NCI-H226 (cell line): Measurements from ENCODE around the gene KRTAP4-6.
"Not testable (repeated sequence)": the region's sequence is repeated elsewhere in the genome, so short reads cannot be mapped to it uniquely, and the experiment has no call there.

ENCODE experiments used
- DNase-seq: peaks from one replicate; pipeline ENCODE4 v3.0.0-alpha.2; 2015

The KRTAP4-6 gene

DNA sequence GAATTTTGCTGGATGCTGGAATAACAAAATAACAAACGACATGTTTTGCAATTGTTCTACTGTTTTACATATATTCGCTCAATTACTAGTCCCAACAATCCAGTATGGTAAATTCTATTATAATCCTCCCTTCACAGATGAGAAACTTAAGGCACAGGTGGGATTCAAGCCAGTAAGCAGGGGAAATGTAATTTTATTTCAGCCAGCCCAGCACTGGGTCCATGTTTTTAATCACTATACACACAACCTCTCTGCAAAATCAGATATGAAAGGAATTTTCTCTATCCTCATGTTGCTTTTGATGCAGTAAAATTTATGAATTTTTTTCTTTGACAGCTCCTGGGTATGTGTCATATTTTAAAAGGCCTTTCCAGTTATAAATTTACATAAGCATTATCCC is 4.9 kb upstream of the KRTAP4-6 start:
- no peak for DNase-seq

DNA sequence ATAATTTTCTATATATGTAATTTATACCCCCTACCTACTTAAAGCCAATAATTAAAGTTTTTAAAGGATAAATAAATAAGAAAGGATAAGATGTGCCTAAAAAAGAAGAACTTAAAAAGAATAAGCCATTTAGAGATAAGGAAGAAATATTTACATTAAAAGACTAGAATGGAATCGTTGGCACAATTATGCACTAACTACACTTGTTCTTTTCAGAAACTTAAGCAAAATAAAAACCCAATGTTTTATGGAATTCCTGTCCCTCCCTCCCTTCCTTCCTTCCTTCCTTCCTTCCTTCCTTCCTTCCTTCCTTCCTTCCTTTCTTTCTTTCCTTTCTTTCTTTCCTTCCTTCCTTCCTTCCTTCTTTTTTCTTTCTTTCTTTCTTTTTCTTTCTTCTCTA is 4.5 kb upstream of the KRTAP4-6 start:
- no peak for DNase-seq

DNA sequence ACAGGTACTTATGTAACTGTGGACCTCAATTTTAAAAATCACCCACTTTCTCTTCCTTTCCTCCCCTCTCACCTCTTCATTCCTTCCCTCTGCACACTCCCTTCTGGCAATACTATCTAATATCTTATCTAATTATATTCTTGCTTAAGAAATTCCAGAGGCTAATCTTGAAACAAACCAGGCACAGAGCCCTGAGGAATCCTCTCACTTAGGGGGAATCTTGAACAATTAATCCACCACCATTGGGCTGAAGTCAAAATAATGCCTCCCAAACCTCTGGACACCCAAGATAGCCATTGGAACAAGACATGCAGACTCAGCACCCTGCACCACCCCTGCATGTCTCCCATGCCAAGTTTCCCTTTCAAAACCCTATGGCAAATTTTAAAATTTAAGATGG is 1.0 kb upstream of the KRTAP4-6 start:
- peak; percentile 52 for DNase-seq

DNA sequence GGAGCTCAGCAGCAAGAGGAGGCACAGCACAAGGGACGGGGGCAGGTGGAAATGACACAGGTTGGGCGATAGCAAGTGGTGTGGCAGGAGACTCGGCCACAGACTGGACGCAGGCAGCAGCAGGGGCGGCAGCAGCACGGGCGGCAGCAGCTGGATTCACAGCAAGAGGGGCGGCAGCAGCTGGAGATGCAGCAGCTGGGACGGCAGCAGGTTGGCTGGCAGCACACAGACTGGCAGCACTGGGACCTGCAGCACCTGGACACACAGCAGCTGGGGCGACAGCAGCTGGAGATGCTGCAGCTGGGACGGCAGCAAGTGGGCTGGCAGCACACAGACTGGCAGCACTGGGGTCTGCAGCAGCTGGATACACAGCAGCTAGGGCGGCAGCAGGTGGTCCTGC is 479 bp downstream of the KRTAP4-6 start:
- not testable (repeated sequence) for DNase-seq

DNA sequence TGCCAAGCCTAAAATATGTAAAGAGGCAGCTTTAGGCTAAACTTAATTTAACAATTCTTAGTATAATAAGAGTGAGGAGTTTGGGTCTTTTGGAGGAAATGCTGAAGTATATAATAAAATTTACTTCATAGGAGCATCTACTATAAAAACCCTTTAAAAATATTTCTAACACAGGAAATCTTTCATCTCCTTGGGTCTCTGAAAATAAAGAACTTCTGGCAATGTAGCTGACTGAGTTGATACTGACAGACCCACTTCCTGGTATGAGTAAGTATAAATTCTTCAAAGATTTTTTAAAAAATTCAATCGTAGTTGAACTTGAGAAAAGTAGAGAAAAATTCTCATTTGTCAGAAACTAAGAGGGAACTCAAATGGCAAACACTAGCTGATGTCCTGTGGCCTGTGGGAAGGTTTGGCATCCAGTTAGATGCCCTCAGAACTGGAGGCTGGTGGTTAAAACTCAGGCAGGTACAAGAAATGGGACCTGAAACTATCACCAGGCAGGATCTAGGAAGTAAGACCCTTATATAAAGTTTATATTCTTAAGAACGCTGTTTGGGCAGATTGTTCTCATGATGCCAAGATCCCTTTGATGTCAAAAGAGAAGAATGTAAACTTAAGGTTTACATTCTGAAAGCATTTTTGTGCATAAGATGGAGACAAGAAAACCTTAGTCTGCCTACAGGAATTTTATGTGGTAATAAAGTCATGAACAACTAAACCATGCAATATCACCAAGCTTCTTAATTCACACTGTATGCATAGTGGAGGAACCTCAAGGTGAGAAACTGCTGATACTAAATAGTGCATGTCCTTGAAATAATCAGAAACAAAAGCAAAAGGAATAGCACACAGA is 6.2 kb downstream of the KRTAP4-6 start:
- no peak for DNase-seq

DNA sequence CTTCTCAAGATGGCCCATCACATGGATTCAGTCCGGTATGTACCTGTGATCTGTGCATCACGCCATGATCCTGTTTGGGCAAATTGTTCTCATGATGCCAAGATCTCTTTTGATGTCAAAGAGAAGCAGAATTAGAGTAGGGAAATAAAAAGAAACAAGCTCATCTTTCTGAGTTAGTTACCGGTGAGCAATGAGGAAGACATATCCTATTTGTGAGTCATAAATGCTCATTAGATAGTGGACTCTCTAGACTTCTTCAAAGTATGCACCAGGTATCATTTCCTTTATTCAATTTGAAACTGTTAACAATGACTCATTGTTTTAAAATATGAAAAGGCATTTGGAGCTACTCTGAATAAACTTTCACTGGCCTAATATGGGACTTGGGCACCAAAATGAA is 8.4 kb downstream of the KRTAP4-6 start:
- DNase-seq: peak; percentile 88

DNA sequence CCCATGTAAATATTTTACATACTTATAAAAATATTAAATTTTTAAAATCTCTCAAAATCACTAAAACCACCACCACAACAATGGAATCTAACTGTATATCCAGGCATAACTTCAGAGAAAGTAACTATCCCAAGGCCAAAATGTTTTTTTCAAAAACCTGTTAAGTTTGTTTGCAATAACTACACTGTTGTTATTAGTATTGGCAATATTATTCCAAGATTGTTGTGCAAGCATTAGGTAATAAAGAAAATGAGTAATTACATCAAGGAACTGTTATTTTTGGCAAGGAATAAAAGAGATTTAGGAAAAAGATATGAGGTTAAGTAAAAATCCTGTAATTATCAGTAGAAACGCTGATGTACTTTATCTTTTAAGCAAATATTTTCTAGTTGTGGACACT is 13.0 kb downstream of the KRTAP4-6 start:
- no peak for DNase-seq

DNA sequence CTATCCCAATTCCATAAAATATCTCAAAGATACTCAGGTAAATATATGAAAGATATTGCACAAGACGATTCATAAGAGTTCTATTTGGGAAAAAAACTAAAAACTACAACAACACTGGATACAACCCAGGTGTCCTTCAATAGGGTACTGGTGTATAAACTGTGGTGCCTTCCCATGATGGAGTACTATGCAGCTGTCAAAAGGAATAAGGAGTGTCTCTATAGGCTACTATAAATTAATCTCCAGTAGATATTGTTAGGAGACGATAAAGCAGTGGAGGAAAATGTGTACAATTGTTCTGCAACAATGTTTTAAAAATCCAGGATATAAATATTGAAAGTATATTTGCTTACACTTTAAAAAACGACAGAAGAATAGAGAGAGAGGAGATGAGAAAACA is 13.9 kb downstream of the KRTAP4-6 start:
- DNase-seq: no peak

DNA sequence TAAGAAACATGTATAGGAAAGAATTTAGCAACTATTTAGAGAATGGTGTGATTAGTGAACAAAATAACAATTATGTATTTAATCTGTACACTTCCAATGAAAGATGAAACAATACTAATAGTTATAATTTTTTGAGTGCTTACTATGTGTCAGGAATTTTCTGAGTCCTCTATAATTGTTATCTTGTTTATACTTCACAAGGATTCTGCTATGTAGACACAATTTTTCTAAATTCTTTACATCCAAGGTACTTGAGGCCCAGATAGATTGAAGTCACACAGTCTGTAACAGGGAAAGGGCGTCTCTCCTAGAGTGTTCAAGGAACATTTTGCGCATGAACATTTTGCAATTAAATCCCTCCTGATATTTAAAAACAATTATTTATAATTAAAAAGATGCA is 15.3 kb downstream of the KRTAP4-6 start:
- DNase-seq: no peak

DNA sequence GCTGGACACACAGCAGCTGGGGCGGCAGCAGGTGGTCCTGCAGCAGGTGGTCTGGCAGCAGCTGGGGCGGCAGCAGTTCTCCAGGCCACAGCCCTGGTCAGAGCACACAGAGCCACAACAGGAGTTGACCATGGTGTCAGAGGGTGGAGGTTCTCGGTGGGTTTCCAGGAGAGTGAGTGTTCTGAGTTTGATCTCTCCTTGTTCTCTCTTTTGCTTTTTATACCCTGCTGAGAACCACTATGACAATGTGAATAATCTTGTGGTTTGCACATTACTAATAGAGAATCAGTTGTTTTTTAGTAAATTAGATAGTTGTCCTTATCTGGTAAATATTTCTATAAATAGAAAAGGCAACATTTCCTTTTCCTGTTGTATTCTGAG is 16.4 kb downstream of the KRTAP4-6 start, which contains the start of gene KRTAP4-12:
Gene KRTAP4-12, minus strand, starts transcription at position 192 of the 381 bp plus-strand sequence. Its CDS starts 60 bp downstream, at position 132.
- not testable (repeated sequence) for DNase-seq

DNA sequence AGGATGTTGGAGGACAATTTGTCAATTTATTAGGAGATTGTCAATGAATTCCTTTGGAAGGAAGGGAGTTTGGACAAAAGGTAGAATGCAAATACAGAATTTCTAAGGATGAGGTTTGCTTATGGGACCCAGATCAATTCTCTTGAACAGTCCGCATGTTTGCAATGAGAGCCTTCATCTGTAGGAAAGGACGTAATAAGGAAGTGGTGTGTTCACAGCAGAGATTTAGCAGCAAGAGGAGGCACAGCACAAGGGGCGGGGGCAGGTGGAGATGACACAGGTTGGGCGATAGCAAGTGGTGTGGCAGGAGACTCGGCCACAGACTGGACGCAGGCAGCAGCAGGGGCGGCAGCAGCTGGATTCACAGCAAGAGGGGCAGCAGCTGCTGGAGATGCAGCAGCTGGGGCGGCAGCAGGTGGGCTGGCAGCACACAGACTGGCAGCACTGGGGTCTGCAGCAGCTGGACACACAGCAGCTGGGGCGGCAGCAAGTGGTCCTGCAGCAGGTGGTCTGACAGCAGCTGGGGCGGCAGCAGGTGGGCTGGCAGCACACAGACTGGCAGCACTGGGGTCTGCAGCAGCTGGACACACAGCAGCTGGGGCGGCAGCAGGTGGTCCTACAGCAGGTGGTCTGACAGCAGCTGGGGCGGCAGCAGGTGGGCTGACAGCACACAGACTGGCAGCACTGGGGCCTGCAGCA is 16.9 kb downstream of the KRTAP4-6 start:
- DNase-seq: not testable (repeated sequence)

DNA sequence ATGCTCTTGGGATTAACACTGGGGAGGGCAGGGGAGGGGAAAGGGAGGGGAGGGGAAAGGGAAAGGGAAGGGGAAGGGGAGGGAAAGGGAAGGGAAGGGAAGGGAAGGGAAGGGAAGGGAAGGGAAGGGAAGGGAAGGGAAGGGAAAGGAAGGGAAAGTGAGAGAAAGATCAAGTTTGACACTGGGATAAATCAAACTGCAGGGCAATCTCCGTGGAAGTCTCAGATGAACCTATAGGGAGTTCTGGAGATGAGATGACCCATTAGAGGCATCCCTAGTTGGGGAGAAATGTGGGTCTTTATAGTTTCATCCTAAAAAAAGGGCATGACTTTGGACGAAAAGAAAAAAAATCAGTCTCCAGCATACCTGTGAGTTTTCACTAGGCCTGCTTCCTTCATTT is 18.6 kb downstream of the KRTAP4-6 start:
- no peak for DNase-seq

DNA sequence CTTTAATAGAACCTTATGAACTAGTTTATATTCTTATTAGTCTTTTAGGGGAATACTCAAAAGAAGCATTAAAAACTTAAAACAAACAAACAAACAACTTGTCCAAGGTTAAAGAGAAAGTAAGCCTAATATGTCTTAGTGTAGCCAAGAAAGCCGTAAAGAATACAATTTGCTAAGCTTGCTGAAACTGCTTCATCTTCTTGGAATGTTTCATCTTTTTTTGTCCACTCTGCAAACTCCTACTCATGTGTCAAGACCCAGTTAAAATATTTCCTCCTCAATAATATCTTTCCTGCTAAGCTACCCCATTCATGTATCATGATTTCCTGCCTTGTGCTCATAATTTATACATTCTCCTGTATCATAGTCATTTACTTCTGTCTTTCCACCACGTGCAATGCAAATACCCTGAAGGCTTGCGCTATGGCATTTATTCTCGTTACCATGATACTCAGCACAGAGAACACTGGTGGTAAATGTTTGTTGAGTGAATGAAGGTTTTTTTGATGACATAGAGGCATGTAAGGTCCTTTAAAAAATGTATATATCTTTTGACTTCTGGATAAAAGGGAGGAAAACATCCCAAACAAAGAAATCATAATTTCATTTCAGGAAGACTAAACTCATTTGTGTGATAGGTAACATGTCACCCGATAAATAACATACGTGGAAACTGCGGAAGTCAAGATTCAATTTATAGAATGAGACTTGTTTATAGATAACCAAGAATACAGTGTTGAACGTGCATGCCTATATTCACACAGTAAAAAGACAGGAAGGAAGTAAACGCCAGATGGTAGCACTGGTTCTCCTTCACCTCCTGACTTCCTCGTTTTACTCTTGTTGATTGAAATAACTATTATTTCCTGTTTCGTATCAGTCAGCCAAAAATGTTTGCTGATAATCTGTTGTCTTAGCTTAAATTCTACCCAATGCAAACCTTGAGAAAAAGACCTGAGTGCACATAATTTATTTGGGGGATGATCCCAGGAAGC is 20.4 kb downstream of the KRTAP4-6 start:
- not testable (repeated sequence) for DNase-seq

DNA sequence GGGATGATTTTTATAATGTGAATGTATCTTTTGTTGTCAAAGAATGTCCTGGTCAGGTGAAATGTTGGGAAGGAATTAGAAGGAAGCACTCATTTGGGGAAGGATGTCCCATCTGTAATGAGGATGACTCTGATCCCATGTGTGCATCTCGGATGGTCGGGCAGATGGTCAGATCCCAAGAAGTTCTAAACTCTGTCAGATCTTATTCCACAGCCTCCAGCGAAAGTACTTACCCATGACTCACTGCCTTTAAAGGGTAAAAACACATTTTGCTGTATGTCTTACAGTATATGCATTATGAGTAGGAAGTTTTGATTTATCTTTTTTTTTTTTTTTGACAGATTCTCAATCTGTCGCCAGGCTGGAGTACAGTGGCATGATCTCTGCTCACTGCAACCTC is 21.6 kb downstream of the KRTAP4-6 start:
- DNase-seq: no peak

DNA sequence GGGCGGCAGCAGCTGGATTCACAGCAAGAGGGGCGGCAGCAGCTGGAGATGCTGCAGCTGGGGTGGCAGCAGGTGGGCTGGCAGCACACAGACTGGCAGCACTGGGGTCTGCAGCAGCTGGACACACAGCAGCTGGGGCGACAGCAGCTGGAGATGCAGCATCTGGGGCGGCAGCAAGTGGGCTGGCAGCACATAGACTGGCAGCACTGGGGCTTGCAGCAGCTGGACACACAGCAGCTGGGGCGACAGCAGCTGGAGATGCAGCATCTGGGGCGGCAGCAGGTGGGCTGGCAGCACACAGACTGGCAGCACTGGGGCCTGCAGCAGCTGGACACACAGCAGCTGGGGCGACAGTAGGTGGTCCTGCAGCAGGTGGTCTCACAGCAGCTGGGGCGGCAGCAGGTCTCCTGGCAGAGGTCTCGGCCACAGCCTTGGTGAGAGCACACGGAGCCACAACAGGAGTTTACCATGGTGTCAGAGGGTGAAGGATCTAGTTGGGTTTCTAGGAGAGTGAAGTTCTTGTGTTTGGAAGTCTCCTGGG is 22.4 kb downstream of the KRTAP4-6 start, which contains the start of gene KRTAP4-11:
Gene KRTAP4-11, minus strand, starts transcription at position 528 of the 541 bp plus-strand sequence. Its CDS starts 58 bp downstream, at position 470.
- not testable (repeated sequence) for DNase-seq

DNA sequence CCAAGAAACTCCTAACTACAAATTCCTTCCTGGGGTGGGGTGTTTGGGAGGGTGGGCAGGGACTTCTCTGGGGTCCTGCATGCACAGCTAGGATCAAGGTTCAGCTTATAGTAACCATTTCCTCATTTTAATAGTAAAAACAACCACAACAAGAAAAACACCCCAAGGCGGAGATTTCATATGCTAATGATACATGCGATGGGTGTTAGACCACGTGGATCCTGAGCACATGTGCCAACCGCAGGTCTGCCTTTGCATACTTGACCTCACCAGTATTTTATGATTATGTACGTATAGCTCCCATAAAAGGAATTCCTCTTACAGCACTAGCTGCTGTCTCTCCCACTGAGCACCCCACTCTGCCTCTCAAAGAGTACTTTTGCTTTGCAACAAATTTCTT is 24.0 kb downstream of the KRTAP4-6 start:
- no peak for DNase-seq

DNA sequence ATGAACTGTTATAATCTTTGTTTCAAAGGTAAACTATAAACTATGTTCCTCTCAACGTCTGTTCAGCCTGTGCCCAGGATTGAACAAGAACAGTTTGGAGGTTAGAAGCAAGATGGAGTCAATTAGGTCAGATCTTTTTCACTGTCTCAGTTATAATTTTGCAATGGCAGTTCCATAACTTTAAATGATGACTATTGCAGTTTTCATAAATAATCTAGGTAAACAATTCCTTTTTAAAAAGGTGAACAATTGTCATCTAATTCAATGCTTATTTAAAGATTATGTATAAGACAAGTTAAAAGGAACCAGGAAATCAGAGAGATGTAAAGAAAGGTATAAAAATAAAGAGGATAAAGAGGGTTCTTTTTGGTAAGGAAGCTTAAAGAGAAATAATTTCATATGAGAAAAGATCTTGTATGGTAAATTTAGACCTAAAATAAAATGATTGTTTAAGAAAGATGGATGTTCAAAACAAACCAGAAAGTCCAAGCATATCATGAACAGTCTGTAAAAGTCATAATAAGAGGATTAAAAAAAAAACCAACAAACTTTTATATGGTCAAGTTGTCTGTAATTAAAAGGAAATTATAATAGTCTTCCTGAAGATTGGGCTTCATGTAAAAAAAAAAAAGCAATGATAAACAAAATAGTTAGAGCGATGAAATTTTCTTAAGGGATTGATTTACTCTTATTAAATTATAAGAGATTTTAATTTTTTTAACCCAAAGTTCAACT is 29.0 kb downstream of the KRTAP4-6 start:
- DNase-seq: no peak

DNA sequence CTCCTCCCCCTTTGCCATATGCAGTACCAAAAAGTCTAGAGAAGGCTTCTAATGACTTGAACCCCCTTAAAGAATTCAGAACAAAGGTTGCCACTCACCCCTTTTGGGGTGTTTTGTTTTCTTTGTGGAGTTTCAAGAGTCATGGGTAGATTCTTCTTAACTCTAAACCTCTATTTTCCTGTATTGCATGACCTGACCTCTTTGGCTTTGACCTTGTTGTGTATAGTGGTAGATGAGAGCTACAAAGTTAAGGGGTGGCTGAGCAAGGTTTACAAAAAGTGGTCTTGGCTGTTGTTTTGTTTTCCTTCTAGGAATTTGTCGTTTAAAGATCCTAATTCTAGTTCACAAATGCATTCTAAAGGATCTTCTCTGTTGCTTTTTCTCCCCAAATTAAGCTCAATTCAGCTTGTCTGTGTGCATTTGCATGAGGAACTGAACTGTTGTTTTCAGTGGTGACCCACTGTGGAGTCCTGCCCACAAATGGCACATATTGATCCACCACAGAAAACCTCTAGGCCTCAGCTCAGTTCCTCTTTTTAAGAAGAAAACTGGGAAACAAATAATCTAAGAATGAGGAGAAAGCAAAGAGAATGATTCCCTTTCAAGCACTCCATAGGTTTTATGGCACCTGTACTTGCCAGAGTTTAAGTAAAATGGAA is 31.5 kb downstream of the KRTAP4-6 start:
- not testable (repeated sequence) for DNase-seq

DNA sequence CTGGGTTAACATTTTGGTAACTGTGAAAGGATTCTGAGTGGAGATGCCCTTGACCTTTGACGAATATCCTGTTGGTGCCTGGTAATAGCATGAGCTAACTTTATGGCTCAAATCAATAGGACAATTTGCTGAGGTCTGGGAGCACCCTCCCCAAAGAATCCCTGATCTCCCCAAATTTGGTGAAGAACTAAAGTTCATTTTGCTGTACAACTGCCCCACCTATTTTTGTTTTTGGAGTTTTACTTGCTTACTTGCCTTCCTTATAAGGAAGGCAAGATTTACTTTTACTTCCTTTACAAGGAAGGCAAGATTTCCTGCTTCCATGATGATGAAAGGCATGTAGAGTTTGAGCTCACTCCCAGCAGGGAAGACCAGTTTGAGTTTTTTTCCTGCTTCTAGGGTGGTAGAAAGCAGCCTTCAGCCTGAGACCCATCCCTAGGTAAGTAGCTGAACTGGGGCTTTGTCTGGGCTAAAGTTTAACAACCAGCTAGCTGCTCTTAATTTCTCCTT is 32.3 kb downstream of the KRTAP4-6 start:
- DNase-seq: no peak

DNA sequence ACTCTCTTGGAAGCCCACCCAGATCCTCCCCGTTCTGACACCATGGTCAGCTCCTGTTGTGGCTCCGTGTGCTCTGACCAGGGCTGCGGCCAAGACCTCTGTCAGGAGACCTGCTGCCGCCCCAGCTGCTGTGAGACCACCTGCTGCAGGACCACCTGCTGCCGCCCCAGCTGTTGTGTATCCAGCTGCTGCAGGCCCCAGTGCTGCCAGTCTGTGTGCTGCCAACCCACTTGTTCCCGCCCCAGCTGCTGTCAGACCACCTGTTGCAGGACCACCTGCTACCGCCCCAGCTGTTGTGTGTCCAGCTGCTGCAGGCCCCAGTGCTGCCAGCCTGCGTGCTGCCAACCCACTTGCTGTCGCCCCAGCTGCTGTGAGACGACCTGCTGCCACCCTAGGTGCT is 35.0 kb downstream of the KRTAP4-6 start, which contains the start of gene KRTAP4-9:
Gene KRTAP4-9, plus strand, starts transcription at position 43 of the 400 bp plus-strand sequence. Its CDS starts 0 bp downstream, at position 43.
- not testable (repeated sequence) for DNase-seq
